ENCODE results near the gene FBXL22.

The FBXL22 gene

GRCh38 chr15:63593705-63594671 is 3.2 kb upstream of the FBXL22 start:
- no peak for DNase-seq

- no peak for DNase-seq
These were observed 2.1 kb upstream of the FBXL22 start for GRCh38 chr15:63595065-63595464.

- no peak for DNase-seq
These were observed 1.5 kb upstream of the FBXL22 start for GRCh38 chr15:63595688-63596087.

GRCh38 chr15:63596676-63597037 is 530 bp upstream of the FBXL22 start:
- no peak for DNase-seq

- DNase-seq = no peak
These were observed 634 bp downstream of the FBXL22 start for GRCh38 chr15:63597821-63598220.

GRCh38 chr15:63598473-63599400 is 1.6 kb downstream of the FBXL22 start:
- DNase-seq = peak; percentile 37

- DNase-seq = peak; percentile 62
These were observed 2.3 kb downstream of the FBXL22 start for GRCh38 chr15:63599401-63600000.

- no peak for DNase-seq
These were observed 2.9 kb downstream of the FBXL22 start for GRCh38 chr15:63600001-63600615.

GRCh38 chr15:63600616-63601025 is 3.4 kb downstream of the FBXL22 start:
- DNase-seq = peak; percentile 91

GRCh38 chr15:63601026-63601703 is 4.0 kb downstream of the FBXL22 start:
- DNase-seq = peak; percentile 84

GRCh38 chr15:63601704-63602185 is 4.6 kb downstream of the FBXL22 start:
- DNase-seq = peak; percentile 59

- no peak for DNase-seq
These were observed 5.4 kb downstream of the FBXL22 start for GRCh38 chr15:63602595-63602994.

GRCh38 chr15:63603516-63603915 is 6.3 kb downstream of the FBXL22 start:
- no peak for DNase-seq

GRCh38 chr15:63604281-63604680 is 7.1 kb downstream of the FBXL22 start:
- DNase-seq = no peak

GRCh38 chr15:63605036-63605435 is 7.8 kb downstream of the FBXL22 start:
- DNase-seq = no peak

GRCh38 chr15:63605816-63606215 is 8.6 kb downstream of the FBXL22 start:
- no peak for DNase-seq

GRCh38 chr15:63606308-63606707 is 9.1 kb downstream of the FBXL22 start:
- DNase-seq = no peak

GRCh38 chr15:63608989-63609388 is 11.8 kb downstream of the FBXL22 start:
- DNase-seq = no peak

GRCh38 chr15:63609448-63609847 is 12.3 kb downstream of the FBXL22 start:
- DNase-seq = no peak

- DNase-seq = peak; percentile 73
These were observed 13.1 kb downstream of the FBXL22 start for GRCh38 chr15:63610209-63610841.

GRCh38 chr15:63611177-63611576 is 14.0 kb downstream of the FBXL22 start:
- no peak for DNase-seq
